Endothelial cell of umbilical vein (primary cell): ENCODE measurements around the gene BUB1. TPM values are rescaled to one million over a fixed set of nuclear protein-coding genes. Genes with fewer than 3 reads are reported as not detected.

Source experiments
- BruUV-seq: library from RNA; stranded (reverse); fragments of 400-500 nt; replicated peaks from 2 replicates; lab custom pipeline; 2021; lab: Mats Ljungman, UMichigan
- CTCF ChIA-PET: fragments of 300-600, 350-600 bp; sonication (Branson Sonifier 250); formaldehyde crosslinking; loops from one replicate; lab custom pipeline; 2021; ENCODE audit warnings: antibody characterized with exemption, inconsistent platforms; lab: Charles Lee
- POLR2A ChIA-PET: fragments of 300-600, 350-600 bp; sonication (Branson Sonifier 250); formaldehyde crosslinking; loops from one replicate; lab custom pipeline; 2021; ENCODE audit warnings: antibody characterized with exemption, inconsistent platforms; lab: Charles Lee
- DNase-seq: peaks from one replicate; pipeline ENCODE4 v3.0.0-alpha.2; 2011; ENCODE audit warnings: low read depth, low spot score
- FAIRE-seq: peaks from 2 replicates; lab custom pipeline; 2011; peaks lifted over from hg19 to GRCh38; lab: Jason Lieb, UNC
- H2AFZ ChIP-seq: 2 replicates; pipeline ENCODE4 v1.6.0; 2012; ENCODE audit warnings: low read depth, low read length, control low read depth, inconsistent platforms
- H3K27ac ChIP-seq: 2 replicates; pipeline ENCODE4 v1.5.1; 2011; ENCODE audit warnings: low read depth, mild to moderate bottlenecking, control low read depth, low read length, moderate library complexity; ENCODE audit not compliant: insufficient read depth
- H3K27me3 ChIP-seq, 2 experiments: 2 replicates each; pipeline versions ENCODE4 v1.6.0 to v1.6.1; 2011; ENCODE audit warnings: low read length in 2 of 2, mixed read lengths in 1 of 2; ENCODE audit not compliant: control insufficient read depth in 2 of 2, insufficient read depth in 2 of 2
- H3K36me3 ChIP-seq, 2 experiments: 2 replicates in 1 of 2; 3 replicates in 1 of 2; pipeline ENCODE4 v1.5.1; 2011; ENCODE audit warnings: low read length in 2 of 2, mild to moderate bottlenecking in 1 of 2, moderate library complexity in 1 of 2; ENCODE audit not compliant: control insufficient read depth in 2 of 2, insufficient read depth in 2 of 2; ENCODE audit errors: extremely low read depth in 1 of 2
- H3K4me1 ChIP-seq: 3 replicates; pipeline ENCODE4 v1.5.1; 2011; ENCODE audit warnings: mild to moderate bottlenecking, low read length; ENCODE audit not compliant: control insufficient read depth, insufficient read depth; ENCODE audit errors: extremely low read depth
- H3K4me2 ChIP-seq: 2 replicates; pipeline ENCODE4 v1.6.1; 2011; ENCODE audit warnings: low read length, control low read depth, mixed read lengths; ENCODE audit not compliant: insufficient read depth
- H3K4me3 ChIP-seq, 3 experiments: fragments of 200-600 bp in 1 of 3; sonication (generic), shearing (Covaris generic) in 1 of 3; replicated peaks in 1 of 3; 2 replicates each; pipeline ENCODE4 v1.5.1; 2011 to 2016; ENCODE audit warnings: control low read depth in 3 of 3, low read length in 3 of 3, mild to moderate bottlenecking in 2 of 3, inconsistent platforms in 1 of 3, low read depth in 1 of 3, moderate library complexity in 1 of 3; ENCODE audit not compliant: insufficient read depth in 1 of 3
- H3K79me2 ChIP-seq: 2 replicates; pipeline ENCODE4 v1.6.0; 2012; ENCODE audit warnings: low read length, inconsistent platforms; ENCODE audit not compliant: control insufficient read depth, insufficient read depth
- H3K9ac ChIP-seq: replicated peaks from 2 replicates; pipeline ENCODE3; 2011; ENCODE audit warnings: low read length, control low read depth; ENCODE audit not compliant: insufficient read depth; ENCODE audit errors: extremely low read depth
- H3K9me1 ChIP-seq: replicated peaks from 3 replicates; pipeline ENCODE4 v1.6.0; 2011; ENCODE audit warnings: mild to moderate bottlenecking, low read length; ENCODE audit not compliant: control insufficient read depth, insufficient read depth; ENCODE audit errors: extremely low read depth
- H3K9me3 ChIP-seq: replicated peaks from 2 replicates; pipeline ENCODE4 v1.5.1; 2012; ENCODE audit warnings: low read length, inconsistent platforms; ENCODE audit not compliant: control insufficient read depth, insufficient read depth
- H4K20me1 ChIP-seq: replicated peaks from 2 replicates; pipeline ENCODE3; 2011; ENCODE audit warnings: mild to moderate bottlenecking, low read length; ENCODE audit not compliant: control insufficient read depth, insufficient read depth; ENCODE audit errors: extremely low read depth
- EZH2 ChIP-seq: IDR thresholded peaks from 2 replicates; pipeline ENCODE4 v1.6.1; 2012; ENCODE audit warnings: borderline replicate concordance, low read depth, mild to moderate bottlenecking, moderate library complexity, low read length, inconsistent platforms; ENCODE audit not compliant: severe bottlenecking
- FOS ChIP-seq: IDR thresholded peaks from 2 replicates; pipeline ENCODE4 v1.6.1; 2011; ENCODE audit warnings: mild to moderate bottlenecking, low read length, moderate library complexity, borderline replicate concordance; ENCODE audit not compliant: insufficient read depth
- GATA2 ChIP-seq: IDR thresholded peaks from 2 replicates; pipeline ENCODE4 v1.7.0; 2011; ENCODE audit warnings: low read depth, mild to moderate bottlenecking, moderate library complexity, mixed read lengths, low read length; ENCODE audit not compliant: insufficient read length, insufficient read depth
- JUN ChIP-seq: IDR thresholded peaks from 2 replicates; pipeline ENCODE4 v1.6.1; 2011; ENCODE audit warnings: borderline replicate concordance, low read depth; ENCODE audit not compliant: insufficient read length, insufficient read depth
- MYC ChIP-seq: IDR thresholded peaks from one replicate; pipeline ENCODE4 v1.6.1; 2011; ENCODE audit warnings: mild to moderate bottlenecking, low read depth, low read length
- POLR2A ChIP-seq: IDR thresholded peaks from 2 replicates; pipeline ENCODE4 v1.6.1; 2012; ENCODE audit warnings: low read depth, mild to moderate bottlenecking, control low read depth, low read length
- POLR2AphosphoS5 ChIP-seq: IDR thresholded peaks from 2 replicates; pipeline ENCODE4 v1.6.1; 2012; ENCODE audit warnings: low read depth, mild to moderate bottlenecking, control low read depth, low read length, moderate library complexity; ENCODE audit not compliant: insufficient read depth
- dilution Hi-C: fragments of 300-500 bp; cut with MboI; formaldehyde crosslinking; loops from one replicate; pipeline ENCODE4 v1.15.0; 2019; ENCODE audit warnings: low sequenced_read_pairs; ENCODE audit not compliant: extremely low pct_ligation_motif_present
- intact Hi-C: fragments of 100-400 bp; cut with micrococcal nuclease; formaldehyde crosslinking; loops from one replicate; pipeline ENCODE4 v1.10.0; 2022
- polyA plus RNA-seq, 4 experiments: library from polyadenylated mRNA; depleted of rRNA in 3 of 4; stranded (reverse) in 3 of 4; unstranded in 1 of 4; fragments of >200 nt; gene quantifications; 2 replicates each; pipeline versions ENCODE4 v1.2.1 to v1.2.3, GENCODE V29; 2011 to 2012; ENCODE audit warnings: missing spikeins in 1 of 4
- total RNA-seq: library from RNA; stranded (reverse); gene quantifications from 2 replicates; pipeline ENCODE4 v1.2.3, GENCODE V29; 2021
- TF ChIP-seq, protein P1 (sequence below), 2 donors: IDR thresholded peaks; 1 replicate in 1 of 2; 2 replicates in 1 of 2; pipeline ENCODE4 v1.5.1; 2011; ENCODE audit warnings: low read length in 2 of 2, mild to moderate bottlenecking in 2 of 2, moderate library complexity in 2 of 2, control low read depth in 1 of 2, inconsistent platforms in 1 of 2, low read depth in 1 of 2; ENCODE audit not compliant: insufficient read depth in 1 of 2; ENCODE audit errors: extremely low read depth in 1 of 2
- TF ChIP-seq, protein P2 (sequence below): IDR thresholded peaks from 2 replicates; pipeline ENCODE4 v1.6.1; 2011; ENCODE audit not compliant: insufficient read depth, insufficient read length

The BUB1 gene
- total and polyA plus RNA-seq, 2 donors (not counting 3 experiments of a cell fraction or from before 2014, with no cell fraction given) = 16.1 to 66.4 TPM

DNA sequence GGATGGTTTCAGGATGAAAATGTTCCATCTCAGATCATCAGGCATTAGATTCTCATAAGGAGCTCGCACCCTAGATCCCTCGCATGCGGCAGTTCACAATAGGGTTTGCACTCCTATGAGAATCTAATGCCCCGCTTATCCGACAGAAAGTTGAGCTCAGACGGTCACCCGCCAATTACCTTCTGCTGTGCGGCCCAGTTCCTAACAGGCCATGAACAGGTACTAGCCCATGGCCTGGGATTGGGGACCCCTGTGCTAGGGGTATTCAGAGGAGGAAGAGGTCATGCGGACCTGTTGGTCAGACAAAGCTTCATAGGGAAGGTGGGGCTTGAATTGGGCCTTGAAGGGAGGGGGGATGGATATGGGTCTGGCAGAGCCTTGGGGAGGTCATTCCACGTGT, 4.4 kb upstream of the BUB1 start:
- Histone ChIP-seq H3K9me3 (no peaks in the 10 kb centered on the region), H3K4me3 (no peak overlapping the region), H4K20me1 (no peaks in the 10 kb centered on the region), H3K4me2 (no peak overlapping the region), H3K27me3 (peaks cover 14 to 37% of the 10 kb centered on the region in 2 experiments), H3K9ac (no peak overlapping the region), H2AFZ (no peak overlapping the region), H3K4me1 (peaks cover 11% of the 10 kb centered on the region), H3K79me2 (peaks cover 6% of the 10 kb centered on the region), H3K9me1 (no peaks in the 10 kb centered on the region), H3K36me3 (no peaks in the 10 kb centered on the region), H3K27ac (no peak overlapping the region)
- FAIRE-seq (no peak), DNase-seq (no peak)
- BruUV-seq = no TSS peak
- dilution Hi-C loops = no loop called here
- ChIA-PET POLR2A (no interaction called here), CTCF (interaction anchor here (2.9 kb wide), 1 partner anchor 73 kb away, joined by 11 read pairs; no protein-coding TSS in a partner anchor)
- TF ChIP-seq MYC (no peak), POLR2AphosphoS5 (no peak), POLR2A (no peak), JUN (no peak), EZH2 (no peak), FOS (no peak), GATA2 (no peak)
- TF ChIP-seq, protein P1, sequence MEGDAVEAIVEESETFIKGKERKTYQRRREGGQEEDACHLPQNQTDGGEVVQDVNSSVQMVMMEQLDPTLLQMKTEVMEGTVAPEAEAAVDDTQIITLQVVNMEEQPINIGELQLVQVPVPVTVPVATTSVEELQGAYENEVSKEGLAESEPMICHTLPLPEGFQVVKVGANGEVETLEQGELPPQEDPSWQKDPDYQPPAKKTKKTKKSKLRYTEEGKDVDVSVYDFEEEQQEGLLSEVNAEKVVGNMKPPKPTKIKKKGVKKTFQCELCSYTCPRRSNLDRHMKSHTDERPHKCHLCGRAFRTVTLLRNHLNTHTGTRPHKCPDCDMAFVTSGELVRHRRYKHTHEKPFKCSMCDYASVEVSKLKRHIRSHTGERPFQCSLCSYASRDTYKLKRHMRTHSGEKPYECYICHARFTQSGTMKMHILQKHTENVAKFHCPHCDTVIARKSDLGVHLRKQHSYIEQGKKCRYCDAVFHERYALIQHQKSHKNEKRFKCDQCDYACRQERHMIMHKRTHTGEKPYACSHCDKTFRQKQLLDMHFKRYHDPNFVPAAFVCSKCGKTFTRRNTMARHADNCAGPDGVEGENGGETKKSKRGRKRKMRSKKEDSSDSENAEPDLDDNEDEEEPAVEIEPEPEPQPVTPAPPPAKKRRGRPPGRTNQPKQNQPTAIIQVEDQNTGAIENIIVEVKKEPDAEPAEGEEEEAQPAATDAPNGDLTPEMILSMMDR (IDR thresholded peaks at IDR 0.05; ENCODE audit: extremely low read depth in 1 of 2, insufficient read depth in 1 of 2, low read depth in 1 of 2, low read length in 2 of 2) = no peak
- TF ChIP-seq, protein P2, sequence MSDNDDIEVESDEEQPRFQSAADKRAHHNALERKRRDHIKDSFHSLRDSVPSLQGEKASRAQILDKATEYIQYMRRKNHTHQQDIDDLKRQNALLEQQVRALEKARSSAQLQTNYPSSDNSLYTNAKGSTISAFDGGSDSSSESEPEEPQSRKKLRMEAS = no peak
- intact Hi-C loops = no loop called here
